NOMO-1 (cell line): ENCODE data around the gene PRICKLE3.

ENCODE experiments used
- DNase-seq, 2 experiments: peaks; one replicate each; lab custom pipeline; 2025; ENCODE audit not compliant: unreplicated experiment in 2 of 2; lab: John Stamatoyannopoulos, UW

The PRICKLE3 gene

GRCh38 chrX:49186125-49187027, at the start of gene PRICKLE3:
Gene PRICKLE3, minus strand, starts transcription at chrX:49186373. Its CDS starts 76 bp downstream, at chrX:49186297.
- peak; percentile 61 to 74 for DNase-seq

GRCh38 chrX:49233887-49234555, 47.8 kb upstream of the PRICKLE3 start:
- no peak for DNase-seq

- no peak for DNase-seq
Observed at GRCh38 chrX:49233176-49233575, 47.0 kb upstream of the PRICKLE3 start, which contains the start of gene CACNA1F. Gene CACNA1F, minus strand, starts transcription at chrX:49233340. Its CDS starts 31 bp downstream, at chrX:49233309.

- DNase-seq: no peak
Observed at GRCh38 chrX:49232525-49232924, 46.4 kb upstream of the PRICKLE3 start.

GRCh38 chrX:49231333-49232000, 45.3 kb upstream of the PRICKLE3 start:
- no peak for DNase-seq

- peak; percentile 23 to 31 for DNase-seq
Observed at GRCh38 chrX:49230500-49231232, 44.5 kb upstream of the PRICKLE3 start.

GRCh38 chrX:49228185-49228584, 42.0 kb upstream of the PRICKLE3 start:
- DNase-seq: no peak

- no peak for DNase-seq
Observed at GRCh38 chrX:49227726-49228125, 41.6 kb upstream of the PRICKLE3 start.

GRCh38 chrX:49226946-49227345, 40.8 kb upstream of the PRICKLE3 start:
- no peak for DNase-seq

GRCh38 chrX:49225858-49226257, 39.7 kb upstream of the PRICKLE3 start:
- no peak for DNase-seq

- no peak for DNase-seq
Observed at GRCh38 chrX:49221868-49222267, 35.7 kb upstream of the PRICKLE3 start.

- DNase-seq: no peak
Observed at GRCh38 chrX:49220100-49220499, 33.9 kb upstream of the PRICKLE3 start.

GRCh38 chrX:49214996-49215526, 28.9 kb upstream of the PRICKLE3 start:
- DNase-seq: no peak

- no peak for DNase-seq
Observed at GRCh38 chrX:49214416-49214815, 28.2 kb upstream of the PRICKLE3 start.

GRCh38 chrX:49212861-49213260, 26.7 kb upstream of the PRICKLE3 start:
- no peak for DNase-seq

GRCh38 chrX:49212209-49212608, 26.0 kb upstream of the PRICKLE3 start:
- no peak for DNase-seq

GRCh38 chrX:49211074-49211473, 24.9 kb upstream of the PRICKLE3 start:
- no peak for DNase-seq

GRCh38 chrX:49210406-49210805, 24.2 kb upstream of the PRICKLE3 start:
- no peak for DNase-seq

GRCh38 chrX:49209434-49210251, 23.5 kb upstream of the PRICKLE3 start:
- DNase-seq: no peak
